HepG2 (cell line): ENCODE measurements around the gene CIBAR2. TPM values are rescaled to one million over a fixed set of nuclear protein-coding genes. Genes with fewer than 3 reads are reported as not detected.
A peak's percentile ranks its signal among the peaks of the same experiment; 100 is the strongest.

Experiments
- ATAC-seq: fragments of 200-7000 bp; cut with Tn5 transposase; 3 replicates; pipeline ENCODE4 v1.9.1; 2020; ENCODE audit warnings: mild to moderate bottlenecking, moderate library complexity
- BruUV-seq: library from RNA; stranded (reverse); fragments of 400-500 nt; replicated peaks from 2 replicates; lab custom pipeline; 2021; lab: Mats Ljungman, UMichigan
- CTCF ChIA-PET: fragments of 300-600 bp; formaldehyde crosslinking; extraction: SDS; loops from one replicate; lab custom pipeline; 2021; ENCODE audit warnings: low total read pairs, inconsistent platforms, low intra/inter-chr PET ratio; lab: Yijun Ruan, JAX
- POLR2A ChIA-PET: fragments of 350-600 bp; sonication (Branson Sonifier 250); formaldehyde crosslinking; loops from one replicate; lab custom pipeline; 2020; ENCODE audit warnings: antibody characterized with exemption, inconsistent platforms; lab: Yijun Ruan, JAX
- DNase-seq: peaks from one replicate; pipeline ENCODE4 v3.0.0-alpha.2; 2015; ENCODE audit warnings: low spot score
- FAIRE-seq: peaks from 3 replicates; lab custom pipeline; 2011; peaks lifted over from hg19 to GRCh38; lab: Jason Lieb, UNC
- H2AFZ ChIP-seq: one replicate; pipeline ENCODE4 v1.6.1; 2011; ENCODE audit warnings: low read length, inconsistent platforms
- H3K27ac ChIP-seq: fragments of 300-600 bp; 3 replicates; pipeline ENCODE4 v1.8.0; 2011; ENCODE audit warnings: mixed run types, mild to moderate bottlenecking, mixed read lengths, low read length, inconsistent platforms; ENCODE audit not compliant: insufficient read depth; ENCODE audit errors: extremely low read length
- H3K27me3 ChIP-seq, 2 experiments: fragments of 200-600 bp in 1 of 2; 2 replicates in 1 of 2; 3 replicates in 1 of 2; pipeline versions ENCODE4 v1.6.0 to v1.8.0; 2011; ENCODE audit warnings: low read length in 2 of 2, mild to moderate bottlenecking in 2 of 2, moderate library complexity in 2 of 2, inconsistent platforms in 1 of 2; ENCODE audit not compliant: insufficient read depth in 2 of 2, control insufficient read depth in 1 of 2
- H3K36me3 ChIP-seq, 2 experiments: fragments of 200-600 bp in 1 of 2; replicated peaks in 1 of 2; 2 replicates in 1 of 2; 3 replicates in 1 of 2; pipeline versions ENCODE4 v1.5.1 to v1.8.0; 2011; ENCODE audit warnings: low read length in 2 of 2, inconsistent platforms in 1 of 2; ENCODE audit not compliant: insufficient read depth in 2 of 2, control insufficient read depth in 1 of 2
- H3K4me1 ChIP-seq: 2 replicates; pipeline ENCODE4 v1.5.1; 2012; ENCODE audit warnings: low read length, inconsistent platforms; ENCODE audit not compliant: insufficient read depth
- H3K4me2 ChIP-seq: 2 replicates; pipeline ENCODE4 v1.6.0; 2011; ENCODE audit warnings: low read depth, low read length, inconsistent platforms
- H3K4me3 ChIP-seq, 3 experiments: fragments of 200-600 bp in 1 of 3; sonication (generic), shearing (Covaris generic) in 1 of 3; replicated peaks in 1 of 3; 2 replicates each; pipeline ENCODE4 v1.5.1; 2011 to 2016; ENCODE audit warnings: low read length in 3 of 3, inconsistent platforms in 2 of 3, low read depth in 2 of 3, mild to moderate bottlenecking in 2 of 3, control low read depth in 1 of 3, mixed read lengths in 1 of 3; ENCODE audit not compliant: insufficient read depth in 1 of 3
- H3K79me2 ChIP-seq: one replicate; pipeline ENCODE4 v1.6.1; 2011; ENCODE audit warnings: low read length, inconsistent platforms; ENCODE audit not compliant: insufficient read depth
- H3K9ac ChIP-seq: 2 replicates; pipeline ENCODE4 v1.6.0; 2011; ENCODE audit warnings: mild to moderate bottlenecking, low read depth, low read length, inconsistent platforms; ENCODE audit not compliant: insufficient read depth
- H3K9me3 ChIP-seq: 2 replicates; pipeline ENCODE4 v1.5.1; 2012; ENCODE audit warnings: mild to moderate bottlenecking, low read length
- H4K20me1 ChIP-seq: 2 replicates; pipeline ENCODE4 v1.6.0; 2011; ENCODE audit warnings: inconsistent platforms, mild to moderate bottlenecking, low read length, moderate library complexity; ENCODE audit not compliant: insufficient read depth
- GTF2F1 ChIP-seq: fragments of 150-350 bp; IDR thresholded peaks from 2 replicates; pipeline ENCODE4 v1.6.1; 2014; ENCODE audit warnings: low read length
- KDM1A ChIP-seq: IDR thresholded peaks from 2 replicates; pipeline ENCODE4 v1.6.1; 2016; ENCODE audit warnings: missing compliant biosample characterization
- KDM4B ChIP-seq: sonication (generic); formaldehyde crosslinking; IDR thresholded peaks from 2 replicates; pipeline ENCODE4 v1.4.0; 2020; ENCODE audit warnings: missing genetic modification reagents
- RCOR2 ChIP-seq: IDR thresholded peaks from 2 replicates; pipeline ENCODE4 v1.6.1; 2016; ENCODE audit warnings: missing biosample characterization, missing genetic modification reagents
- ZFY ChIP-seq: sonication (generic); formaldehyde crosslinking; IDR thresholded peaks from 2 replicates; pipeline ENCODE4 v1.4.0; 2020; ENCODE audit warnings: missing genetic modification reagents
- ZMYM3 ChIP-seq: sonication (generic); formaldehyde crosslinking; IDR thresholded peaks from 2 replicates; pipeline ENCODE4 v1.5.1; 2020; ENCODE audit warnings: mild to moderate bottlenecking, missing genetic modification reagents
- ZNF232 ChIP-seq: sonication (generic); formaldehyde crosslinking; IDR thresholded peaks from 2 replicates; pipeline ENCODE4 v1.4.0; 2020; ENCODE audit warnings: missing genetic modification reagents, borderline replicate concordance
- ZNF335 ChIP-seq: sonication (generic); formaldehyde crosslinking; IDR thresholded peaks from 2 replicates; pipeline ENCODE4 v1.4.0; 2020; ENCODE audit warnings: missing genetic modification reagents
- ZNF605 ChIP-seq: sonication (generic); formaldehyde crosslinking; IDR thresholded peaks from 2 replicates; pipeline ENCODE4 v1.8.0; 2022; ENCODE audit warnings: mild to moderate bottlenecking, missing genetic modification reagents
- ZNF781 ChIP-seq: sonication (generic); formaldehyde crosslinking; IDR thresholded peaks from 2 replicates; pipeline ENCODE4 v1.5.1; 2020; ENCODE audit warnings: borderline replicate concordance, mild to moderate bottlenecking, missing genetic modification reagents; ENCODE audit errors: not compliant biosample characterization
- WGBS: methylation state at CpG from one replicate; pipeline ENCODE4 v1.1.6; 2017; ENCODE audit warnings: low lambda C conversion rate; 5-methylcytosine and 5-hydroxymethylcytosine counted together
- in situ Hi-C: cut with HindIII; loops from 2 replicates; pipeline ENCODE4 v1.10.0; 2017; ENCODE audit warnings: low pct_unique_long_range_greater_than_20kb; ENCODE audit not compliant: extremely low pct_ligation_motif_present
- intact Hi-C: fragments of 100-400 bp; cut with micrococcal nuclease; formaldehyde crosslinking; loops from one replicate; pipeline ENCODE4 v1.10.0; 2022; ENCODE audit not compliant: unreplicated experiment
- polyA plus RNA-seq, 8 experiments: library from polyadenylated mRNA; depleted of rRNA in 3 of 8; stranded (reverse) in 7 of 8; unstranded in 1 of 8; fragments of >200 nt; fragmentation: Illumina TruSeq in 4 of 8; extraction: Trizol in 4 of 8; gene quantifications; 2 replicates each; pipeline versions ENCODE4 v1.2.1 to v1.2.3, GENCODE V29; 2011 to 2016; ENCODE audit warnings: low read depth in 4 of 8, missing spikeins in 1 of 8, mixed read lengths in 1 of 8; ENCODE audit not compliant: insufficient read depth in 1 of 8
- total RNA-seq, 5 experiments: library from RNA; depleted of rRNA; stranded (reverse); fragments of >200 nt; fragmentation: Illumina TruSeq; extraction: Trizol; gene quantifications; 2 replicates each; pipeline ENCODE4 v1.2.3, GENCODE V29; 2016; ENCODE audit warnings: low read depth in 1 of 5
- TF ChIP-seq, protein P1 (sequence below): sonication (generic); formaldehyde crosslinking; IDR thresholded peaks from 2 replicates; pipeline ENCODE4 v1.9.0; 2022; ENCODE audit warnings: missing genetic modification reagents, mild to moderate bottlenecking, borderline replicate concordance
- TF ChIP-seq, protein P2 (sequence below): IDR thresholded peaks from 2 replicates; pipeline ENCODE4 v1.6.1; 2012; ENCODE audit warnings: inconsistent platforms

CIBAR2 gene
- total and polyA plus RNA-seq, 2 of the 13 experiments (the other 11 are each of a cell fraction or from before 2014, with no cell fraction given) = not detected

DNA sequence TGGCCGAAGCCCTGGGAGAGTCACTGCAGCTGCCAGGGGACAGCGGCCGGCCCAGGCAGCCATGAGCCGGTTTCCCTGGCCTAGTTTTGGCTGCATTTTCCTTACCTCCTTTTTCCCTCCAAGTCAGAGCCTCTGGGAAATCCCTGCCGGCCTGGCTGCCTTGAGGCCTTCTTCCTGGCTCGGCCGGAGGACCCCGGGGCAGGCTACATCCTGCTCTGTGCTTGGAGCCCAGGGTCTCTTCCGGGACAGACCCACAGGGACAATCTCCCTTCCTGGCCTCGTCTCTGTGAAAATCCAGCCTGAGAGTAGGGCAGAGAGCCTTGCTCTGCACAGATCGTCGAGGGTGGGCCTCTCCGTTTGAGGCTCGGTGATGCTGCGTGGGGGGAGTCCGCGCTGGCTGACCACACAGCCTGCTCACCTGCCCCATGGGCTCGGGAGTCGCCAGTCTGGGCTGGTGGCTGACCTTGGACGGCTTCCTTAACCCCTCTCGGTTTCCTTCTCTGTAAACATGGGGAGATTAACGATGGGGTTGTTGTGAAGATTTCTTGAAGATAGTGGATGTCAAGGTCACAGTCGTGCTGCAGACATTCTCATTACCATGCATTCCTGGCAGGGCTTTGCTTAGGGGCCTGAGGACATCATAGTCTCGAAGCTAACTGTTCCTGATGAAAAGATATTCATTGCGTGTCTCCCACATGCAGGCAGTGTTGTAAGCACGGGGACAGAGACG lies 34.8 kb upstream of the CIBAR2 start (continued):
- TF ChIP-seq, protein P1, sequence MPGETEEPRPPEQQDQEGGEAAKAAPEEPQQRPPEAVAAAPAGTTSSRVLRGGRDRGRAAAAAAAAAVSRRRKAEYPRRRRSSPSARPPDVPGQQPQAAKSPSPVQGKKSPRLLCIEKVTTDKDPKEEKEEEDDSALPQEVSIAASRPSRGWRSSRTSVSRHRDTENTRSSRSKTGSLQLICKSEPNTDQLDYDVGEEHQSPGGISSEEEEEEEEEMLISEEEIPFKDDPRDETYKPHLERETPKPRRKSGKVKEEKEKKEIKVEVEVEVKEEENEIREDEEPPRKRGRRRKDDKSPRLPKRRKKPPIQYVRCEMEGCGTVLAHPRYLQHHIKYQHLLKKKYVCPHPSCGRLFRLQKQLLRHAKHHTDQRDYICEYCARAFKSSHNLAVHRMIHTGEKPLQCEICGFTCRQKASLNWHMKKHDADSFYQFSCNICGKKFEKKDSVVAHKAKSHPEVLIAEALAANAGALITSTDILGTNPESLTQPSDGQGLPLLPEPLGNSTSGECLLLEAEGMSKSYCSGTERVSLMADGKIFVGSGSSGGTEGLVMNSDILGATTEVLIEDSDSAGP (CRISPR knock-in tag) = 0 out of 2 replicates have a peak, but pooled peaks have one; percentile 4
- TF ChIP-seq, protein P2, sequence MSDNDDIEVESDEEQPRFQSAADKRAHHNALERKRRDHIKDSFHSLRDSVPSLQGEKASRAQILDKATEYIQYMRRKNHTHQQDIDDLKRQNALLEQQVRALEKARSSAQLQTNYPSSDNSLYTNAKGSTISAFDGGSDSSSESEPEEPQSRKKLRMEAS = 0 out of 2 replicates have a peak, but pooled peaks have one; percentile 28
- TF ChIP-seq ZNF605 (CRISPR knock-in tag) = no peak

DNA sequence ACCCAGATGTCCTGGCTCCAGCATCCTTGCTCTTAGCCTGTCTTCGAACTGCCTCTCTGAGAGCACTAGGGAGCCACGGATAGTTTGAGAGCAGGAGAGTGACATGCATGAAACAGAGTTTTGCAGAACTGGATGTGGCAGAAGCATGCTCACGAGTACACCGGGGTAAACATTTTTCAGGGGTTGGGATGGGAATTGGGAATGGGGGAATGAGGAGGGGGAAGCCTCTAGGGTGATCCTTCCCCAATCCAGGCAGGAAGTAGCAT lies 34.2 kb upstream of the CIBAR2 start:
- H3K36me3 ChIP-seq = no peaks in the 10 kb centered on the region
- ChIA-PET POLR2A (no interaction called here), CTCF (no interaction called here)
- H2AFZ ChIP-seq = no peak overlapping the region
- TF ChIP-seq ZFY (CRISPR knock-in tag) (no peak), RCOR2 (CRISPR knock-in tag) (0 out of 2 replicates have a peak, but pooled peaks have one; percentile 26), KDM4B (CRISPR knock-in tag) (no peak), ZMYM3 (CRISPR knock-in tag) (peak; percentile 94), KDM1A (CRISPR knock-in tag) (0 out of 2 replicates have a peak, but pooled peaks have one; percentile 54), ZNF232 (CRISPR knock-in tag) (no peak), GTF2F1 (no peak), ZNF605 (CRISPR knock-in tag) (no peak), ZNF781 (CRISPR knock-in tag) (peak; percentile 17), ZNF335 (CRISPR knock-in tag) (no peak)
- no peak overlapping the region for H3K4me3 ChIP-seq
- H3K27me3 ChIP-seq = peaks cover 3 to 66% of the 10 kb centered on the region in 2 experiments
- H3K4me2 ChIP-seq = no peak overlapping the region
- no peaks in the 10 kb centered on the region for H3K79me2 ChIP-seq
- H3K4me1 ChIP-seq = peaks cover 90% of the 10 kb centered on the region
- 84% methylated on average over 4 of the region's 4 CpGs for WGBS
- H3K9me3 ChIP-seq = no peaks in the 10 kb centered on the region
- intact Hi-C loops = no loop called here
- DNase-seq (no peak), FAIRE-seq (no peak), ATAC-seq (no peak)
- no peak overlapping the region for H3K9ac ChIP-seq
- H3K27ac ChIP-seq = no peak overlapping the region
- no peaks in the 10 kb centered on the region for H4K20me1 ChIP-seq
- BruUV-seq = no TSS peak
- in situ Hi-C loops = no loop called here
